T-helper 1 cell treated with Interleukin-12 subunit alpha and Interleukin-12 subunit beta and Interleukin-4 antibody, amounts not matched to agents 30 ng/mL and 1 ng/mL, for 36 hours (primary cell): ENCODE results near the gene SLC34A3. TPM values are rescaled to one million over a fixed set of nuclear protein-coding genes. Genes with fewer than 3 reads are reported as not detected.

Source experiments
- intact Hi-C: fragments of 100-400 bp; cut with micrococcal nuclease; formaldehyde crosslinking; loops from one replicate; pipeline ENCODE4 v1.15.1; 2024
- total RNA-seq: library from RNA; stranded (reverse); gene quantifications from 2 replicates; pipeline ENCODE4 v1.2.3, GENCODE V29; 2022

The SLC34A3 gene
- total RNA-seq, 1 donor from 2014 or later = not detected

- intact Hi-C loops = loop anchor here (1.0 to 10.0 kb wide), 6 partner anchors 8 to 683 kb away; partner anchors contain the start of genes NOTCH1, NPDC1 and TRAF2
These were observed 2.7 kb upstream of the SLC34A3 start for GRCh38 chr9:137227853-137228505.

- intact Hi-C loops = loop anchor here (10.0 kb wide), 2 partner anchors 344 to 684 kb away; partner anchors contain the start of genes NOTCH1 and TRAF2
These were observed 2.2 kb upstream of the SLC34A3 start for GRCh38 chr9:137228506-137228967.

GRCh38 chr9:137228968-137229896 lies 1.5 kb upstream of the SLC34A3 start:
- intact Hi-C loops = loop anchor here (10.0 kb wide), 2 partner anchors 344 to 684 kb away; partner anchors contain the start of genes NOTCH1 and TRAF2

GRCh38 chr9:137229903-137230704 lies 597 bp upstream of the SLC34A3 start:
- intact Hi-C loops = loop anchor here (10.0 kb wide), 2 partner anchors 345 to 685 kb away; partner anchors contain the start of genes NOTCH1 and TRAF2

- intact Hi-C loops = no loop called here
These were observed 805 bp downstream of the SLC34A3 start for GRCh38 chr9:137231372-137232039.

- intact Hi-C loops = no loop called here
These were observed 1.4 kb downstream of the SLC34A3 start for GRCh38 chr9:137232101-137232500.

- intact Hi-C loops = no loop called here
These were observed 1.8 kb downstream of the SLC34A3 start for GRCh38 chr9:137232510-137232909.

GRCh38 chr9:137233143-137233980 lies 2.7 kb downstream of the SLC34A3 start:
- intact Hi-C loops = no loop called here

GRCh38 chr9:137234055-137234697 lies 3.5 kb downstream of the SLC34A3 start:
- intact Hi-C loops = no loop called here

- intact Hi-C loops = no loop called here
These were observed 4.2 kb downstream of the SLC34A3 start for GRCh38 chr9:137234758-137235423.

GRCh38 chr9:137235424-137236237 lies 4.9 kb downstream of the SLC34A3 start:
- intact Hi-C loops = loop anchor here (1.0 kb wide), 6 partner anchors 8 to 148 kb away; partner anchors contain the start of genes ANAPC2, RNF224 and SSNA1

- intact Hi-C loops = loop anchor here (1.0 kb wide), 6 partner anchors 9 to 149 kb away; partner anchors contain the start of genes ANAPC2, RNF224 and SSNA1
These were observed 5.7 kb downstream of the SLC34A3 start for GRCh38 chr9:137236238-137236935.

- intact Hi-C loops = loop anchor here (1.0 kb wide), 6 partner anchors 10 to 150 kb away; partner anchors contain the start of genes ANAPC2, RNF224 and SSNA1
These were observed 6.3 kb downstream of the SLC34A3 start for GRCh38 chr9:137236936-137237421.

GRCh38 chr9:137237759-137238726 lies 7.3 kb downstream of the SLC34A3 start:
- intact Hi-C loops = no loop called here

- intact Hi-C loops = loop anchor here (1.0 to 5.0 kb wide), 5 partner anchors 110 to 757 kb away; partner anchors contain the start of genes PAXX, PHPT1, SAPCD2 and SEC16A
These were observed 9.0 kb downstream of the SLC34A3 start for GRCh38 chr9:137239541-137240200.
